ENCODE results near the gene PGM2. TPM values are rescaled to one million over a fixed set of nuclear protein-coding genes. Genes with fewer than 3 reads are reported as not detected.

Gene PGM2
- polyA plus RNA-seq, 1 experiment, result 17.0 TPM

DNA sequence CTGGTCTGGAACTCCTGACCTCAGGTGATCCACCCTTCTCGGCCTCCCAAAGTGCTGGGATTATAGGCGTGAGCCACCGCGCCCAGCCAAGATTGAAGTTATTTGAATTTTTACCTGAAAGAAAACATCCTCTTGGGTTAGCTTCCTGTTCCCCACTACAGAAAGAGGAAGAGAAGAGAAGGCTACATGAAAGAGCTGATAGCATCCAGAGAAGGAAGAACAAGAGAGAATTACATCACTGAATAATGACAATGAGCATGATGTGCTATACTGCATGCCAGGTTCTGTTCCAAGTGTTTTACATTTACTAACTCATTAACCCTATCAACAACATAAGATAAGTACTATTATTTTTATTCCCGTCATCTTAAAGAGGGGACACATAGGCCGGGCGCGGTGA lies 52.9 kb downstream of the PGM2 start:
- POLR2A ChIA-PET, result no interaction called here

DNA sequence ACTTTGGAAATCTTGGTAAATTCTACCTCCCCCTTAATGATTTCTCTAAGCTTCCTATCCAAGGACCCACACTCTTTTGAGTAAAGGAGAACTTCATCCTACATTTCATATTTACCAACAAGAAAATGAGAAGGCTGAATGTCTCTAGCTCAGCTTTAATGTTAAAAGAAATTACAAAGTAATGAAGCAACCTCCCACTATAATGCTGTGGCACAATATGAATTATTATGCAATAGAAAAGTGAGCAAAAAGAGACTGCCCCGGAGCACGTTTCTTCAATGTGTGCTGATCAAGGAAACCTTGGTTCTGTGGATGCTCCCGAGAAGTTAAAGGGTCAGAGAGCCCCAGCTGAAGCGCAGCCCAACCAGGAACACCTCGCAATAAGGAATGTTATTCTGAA lies 55.3 kb downstream of the PGM2 start:
- no peaks in the 10 kb centered on the region for H3K36me3 ChIP-seq (ENCODE audit: control insufficient read depth, insufficient read depth, low read length)
- H3K4me3 ChIP-seq (ENCODE audit: low read depth, low read length), result no peak overlapping the region
- DNase-seq (ENCODE audit: low read depth), result no peak
- TF ChIP-seq, protein P1, sequence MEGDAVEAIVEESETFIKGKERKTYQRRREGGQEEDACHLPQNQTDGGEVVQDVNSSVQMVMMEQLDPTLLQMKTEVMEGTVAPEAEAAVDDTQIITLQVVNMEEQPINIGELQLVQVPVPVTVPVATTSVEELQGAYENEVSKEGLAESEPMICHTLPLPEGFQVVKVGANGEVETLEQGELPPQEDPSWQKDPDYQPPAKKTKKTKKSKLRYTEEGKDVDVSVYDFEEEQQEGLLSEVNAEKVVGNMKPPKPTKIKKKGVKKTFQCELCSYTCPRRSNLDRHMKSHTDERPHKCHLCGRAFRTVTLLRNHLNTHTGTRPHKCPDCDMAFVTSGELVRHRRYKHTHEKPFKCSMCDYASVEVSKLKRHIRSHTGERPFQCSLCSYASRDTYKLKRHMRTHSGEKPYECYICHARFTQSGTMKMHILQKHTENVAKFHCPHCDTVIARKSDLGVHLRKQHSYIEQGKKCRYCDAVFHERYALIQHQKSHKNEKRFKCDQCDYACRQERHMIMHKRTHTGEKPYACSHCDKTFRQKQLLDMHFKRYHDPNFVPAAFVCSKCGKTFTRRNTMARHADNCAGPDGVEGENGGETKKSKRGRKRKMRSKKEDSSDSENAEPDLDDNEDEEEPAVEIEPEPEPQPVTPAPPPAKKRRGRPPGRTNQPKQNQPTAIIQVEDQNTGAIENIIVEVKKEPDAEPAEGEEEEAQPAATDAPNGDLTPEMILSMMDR (IDR thresholded peaks at IDR 0.05; ENCODE audit: insufficient read depth, low read depth, low read length), result no peak
- ChIA-PET CTCF (no interaction called here), POLR2A (no interaction called here)
- H3K27me3 ChIP-seq (ENCODE audit: control insufficient read depth, insufficient read depth, low read length), result peaks cover 4% of the 10 kb centered on the region

More for the DNA sequence above, 52.9 kb downstream of the PGM2 start:
- TF ChIP-seq, protein P1 (IDR thresholded peaks at IDR 0.05; ENCODE audit: insufficient read depth, low read depth, low read length), result no peak
- Histone ChIP-seq H3K4me3 (ENCODE audit: low read depth, low read length) (no peak overlapping the region), H3K27me3 (ENCODE audit: control insufficient read depth, insufficient read depth, low read length) (no peaks in the 10 kb centered on the region; the same call in 1 of the 2 replicates), H3K36me3 (ENCODE audit: control insufficient read depth, insufficient read depth, low read length) (no peaks in the 10 kb centered on the region)
- CTCF ChIA-PET, result no interaction called here
- no peak for DNase-seq (ENCODE audit: low read depth)

DNA sequence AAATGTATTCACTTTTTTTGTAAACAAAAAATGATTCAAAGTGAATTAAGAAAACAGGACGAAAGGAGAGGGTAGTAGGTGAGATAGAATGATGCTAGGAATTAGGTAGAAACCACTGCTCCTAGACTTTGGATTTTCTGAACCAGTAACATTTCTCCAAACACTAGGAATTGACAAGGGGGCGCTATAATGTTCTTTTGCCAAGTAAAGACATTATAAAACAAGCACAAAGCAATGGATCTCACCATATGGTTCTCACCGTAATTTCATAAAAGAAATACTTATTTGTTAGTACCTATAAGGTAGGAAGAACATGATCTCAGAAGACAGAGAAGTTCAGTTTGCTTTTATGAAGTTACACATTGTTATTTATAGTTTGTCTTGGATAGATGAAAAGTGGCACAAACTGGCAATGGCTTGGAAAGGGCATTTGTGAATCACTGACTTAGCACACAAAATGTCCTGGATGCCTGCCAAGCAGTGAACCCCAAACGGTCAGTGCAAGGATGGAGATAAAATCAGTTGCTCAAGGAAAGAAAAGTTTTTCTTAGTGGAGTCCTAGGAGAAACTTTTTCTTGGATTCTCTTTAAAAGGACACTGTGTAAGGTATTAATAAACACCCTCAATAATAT lies 56.3 kb downstream of the PGM2 start:
- POLR2A ChIA-PET, result no interaction called here
- Histone ChIP-seq H3K36me3 (ENCODE audit: control insufficient read depth, insufficient read depth, low read length) (no peaks in the 10 kb centered on the region), H3K27me3 (ENCODE audit: control insufficient read depth, insufficient read depth, low read length) (peaks cover 10% of the 10 kb centered on the region), H3K4me3 (ENCODE audit: low read depth, low read length) (no peak overlapping the region)
- TF ChIP-seq, protein P1 (IDR thresholded peaks at IDR 0.05; ENCODE audit: insufficient read depth, low read depth, low read length), result no peak
- CTCF ChIA-PET, result no interaction called here
- DNase-seq (ENCODE audit: low read depth), result no peak

DNA sequence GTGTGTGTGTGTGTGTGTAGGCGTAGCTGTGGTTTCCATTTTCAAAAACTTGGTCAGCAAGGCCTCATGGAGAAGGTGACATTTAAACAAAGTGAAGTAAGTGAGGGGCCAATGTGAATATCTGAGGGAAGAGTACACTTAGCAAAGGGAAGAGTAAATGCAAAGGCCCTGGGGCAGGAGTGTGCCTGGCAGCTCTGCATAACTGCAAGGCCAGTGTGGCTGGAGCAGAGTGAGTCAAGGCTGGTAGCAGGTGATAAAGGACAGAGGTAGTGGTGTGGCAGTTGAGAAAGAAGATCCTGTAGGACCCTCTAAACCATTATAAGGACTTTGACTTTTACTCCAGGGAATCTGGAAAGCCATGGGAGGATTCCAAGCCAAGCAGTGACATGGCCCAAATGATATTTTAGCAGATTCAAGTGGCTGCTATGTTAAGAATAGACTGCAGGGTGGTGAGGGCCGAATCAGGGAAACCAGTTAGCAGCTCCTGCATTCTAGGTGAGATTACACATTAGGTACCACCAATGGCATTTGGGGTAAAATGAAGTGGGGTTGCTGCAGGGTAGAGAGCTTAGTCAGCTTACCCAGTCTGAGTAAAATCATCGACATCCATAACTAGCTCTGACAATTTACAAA lies 58.5 kb downstream of the PGM2 start:
- TF ChIP-seq, protein P1 (IDR thresholded peaks at IDR 0.05; ENCODE audit: insufficient read depth, low read depth, low read length), result no peak
- POLR2A ChIA-PET, result interaction anchor here (0.6 kb wide), 1 partner anchor 9 kb away, joined by 5 read pairs; no protein-coding TSS in a partner anchor
- no peak for DNase-seq (ENCODE audit: low read depth)
- Histone ChIP-seq H3K36me3 (ENCODE audit: control insufficient read depth, insufficient read depth, low read length) (no peaks in the 10 kb centered on the region), H3K27me3 (ENCODE audit: control insufficient read depth, insufficient read depth, low read length) (peaks cover 20% of the 10 kb centered on the region), H3K4me3 (ENCODE audit: low read depth, low read length) (no peak overlapping the region)
- CTCF ChIA-PET, result interaction anchor here (0.7 kb wide), 1 partner anchor 25 kb away, joined by 3 read pairs; no protein-coding TSS in a partner anchor

DNA sequence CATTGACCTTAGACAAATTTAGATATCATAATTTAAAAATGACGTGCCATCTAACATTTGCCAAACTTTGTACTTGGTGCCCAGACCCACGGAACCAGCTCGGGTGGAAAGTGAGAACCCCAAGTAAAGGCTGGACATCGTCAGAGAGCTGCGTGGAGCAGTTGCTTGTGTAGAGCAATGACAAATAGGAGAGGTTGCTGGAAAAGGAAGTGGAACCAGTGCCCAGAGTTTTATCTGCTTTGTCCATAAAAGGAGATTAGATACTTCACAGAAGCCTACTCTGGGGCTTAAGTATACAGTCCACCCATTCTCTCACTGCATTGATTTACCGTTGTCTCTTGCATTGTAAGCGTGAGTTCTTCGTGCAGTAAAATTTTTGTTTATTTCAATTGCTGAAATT lies 59.0 kb downstream of the PGM2 start:
- H3K4me3 ChIP-seq (ENCODE audit: low read depth, low read length), result no peak overlapping the region
- H3K27me3 ChIP-seq (ENCODE audit: control insufficient read depth, insufficient read depth, low read length), result peaks cover 25% of the 10 kb centered on the region
- ChIA-PET POLR2A (interaction anchor here (0.6 kb wide), 1 partner anchor 10 kb away, joined by 5 read pairs; no protein-coding TSS in a partner anchor), CTCF (interaction anchor here (0.7 kb wide), 1 partner anchor 25 kb away, joined by 3 read pairs; no protein-coding TSS in a partner anchor)
- TF ChIP-seq, protein P1 (IDR thresholded peaks at IDR 0.05; ENCODE audit: insufficient read depth, low read depth, low read length), result no peak
- no peaks in the 10 kb centered on the region for H3K36me3 ChIP-seq (ENCODE audit: control insufficient read depth, insufficient read depth, low read length)
- DNase-seq (ENCODE audit: low read depth), result no peak
